ENCODE results near the gene CHRNA1.

GRCh38 chr2:174805803-174806202 is 41.5 kb upstream of the CHRNA1 start:
- TF ChIP-seq CTCF (conservative IDR thresholded peaks at IDR 0.05; ENCODE audit: low read depth in 2 of 2): no peak
- no peak for TF ChIP-seq STAT1 (IDR thresholded peaks at IDR 0.05; ENCODE audit: unreplicated experiment)
- TF ChIP-seq POLR2AphosphoS5 (IDR thresholded peaks at IDR 0.05; ENCODE audit: low read depth): no peak
- no peak for TF ChIP-seq EZH2phosphoT487 (IDR thresholded peaks at IDR 0.05; ENCODE audit: unreplicated experiment)
- no peak for TF ChIP-seq REST (IDR thresholded peaks at IDR 0.05; ENCODE audit: unreplicated experiment)
- no peak for TF ChIP-seq NANOG (IDR thresholded peaks at IDR 0.05; ENCODE audit: borderline replicate concordance)

Measured in GM23338 (cell line).